Upper lobe of right lung (tissue), 1 donor: ENCODE data around the gene AMDHD2. TPM values are rescaled to one million over a fixed set of nuclear protein-coding genes. Genes with fewer than 3 reads are reported as not detected.

Source experiments
- ATAC-seq: fragments of 200-7000 bp; cut with Tn5 transposase; one replicate; pipeline ENCODE4 v1.9.1; 2020; ENCODE audit warnings: mild to moderate bottlenecking, moderate library complexity
- DNase-seq: peaks from one replicate; pipeline ENCODE4 v3.0.0-alpha.2; 2020
- H3K27ac ChIP-seq: fragments of 200-600 bp; one replicate; pipeline ENCODE4 v1.8.0; 2022
- H3K27me3 ChIP-seq: fragments of 200-600 bp; one replicate; pipeline ENCODE4 v1.8.0; 2022; ENCODE audit warnings: mild to moderate bottlenecking
- H3K36me3 ChIP-seq: fragments of 200-600 bp; one replicate; pipeline ENCODE4 v1.8.0; 2022
- H3K4me1 ChIP-seq: fragments of 200-600 bp; one replicate; pipeline ENCODE4 v1.8.0; 2022
- H3K4me3 ChIP-seq: fragments of 200-600 bp; one replicate; pipeline ENCODE4 v1.8.0; 2022; ENCODE audit warnings: mild to moderate bottlenecking
- H3K9me3 ChIP-seq: fragments of 200-600 bp; one replicate; pipeline ENCODE4 v1.8.0; 2022
- intact Hi-C: fragments of 100-400 bp; cut with DNase I; formaldehyde crosslinking; loops from one replicate; pipeline ENCODE4 v1.11.0; 2022
- total RNA-seq: library from RNA; stranded (reverse); fragmentation: NEBNext Ultra II Directional; extraction: Animal tissue kit (Norgen Biotek cat#: 25700); gene quantifications from one replicate; pipeline ENCODE4 v1.2.1, GENCODE V29; 2021
- TF ChIP-seq, protein P1 (sequence below): fragments of 200-600 bp; IDR thresholded peaks from one replicate; pipeline ENCODE4 v1.8.0; 2022; ENCODE audit warnings: antibody characterized with exemption
- donor health status: DM: no; HTN: yes; CAD: no; lungs with severe emphysema.

Gene AMDHD2
- total RNA-seq, 1 donor from 2014 or later, result 61.7 TPM

DNA sequence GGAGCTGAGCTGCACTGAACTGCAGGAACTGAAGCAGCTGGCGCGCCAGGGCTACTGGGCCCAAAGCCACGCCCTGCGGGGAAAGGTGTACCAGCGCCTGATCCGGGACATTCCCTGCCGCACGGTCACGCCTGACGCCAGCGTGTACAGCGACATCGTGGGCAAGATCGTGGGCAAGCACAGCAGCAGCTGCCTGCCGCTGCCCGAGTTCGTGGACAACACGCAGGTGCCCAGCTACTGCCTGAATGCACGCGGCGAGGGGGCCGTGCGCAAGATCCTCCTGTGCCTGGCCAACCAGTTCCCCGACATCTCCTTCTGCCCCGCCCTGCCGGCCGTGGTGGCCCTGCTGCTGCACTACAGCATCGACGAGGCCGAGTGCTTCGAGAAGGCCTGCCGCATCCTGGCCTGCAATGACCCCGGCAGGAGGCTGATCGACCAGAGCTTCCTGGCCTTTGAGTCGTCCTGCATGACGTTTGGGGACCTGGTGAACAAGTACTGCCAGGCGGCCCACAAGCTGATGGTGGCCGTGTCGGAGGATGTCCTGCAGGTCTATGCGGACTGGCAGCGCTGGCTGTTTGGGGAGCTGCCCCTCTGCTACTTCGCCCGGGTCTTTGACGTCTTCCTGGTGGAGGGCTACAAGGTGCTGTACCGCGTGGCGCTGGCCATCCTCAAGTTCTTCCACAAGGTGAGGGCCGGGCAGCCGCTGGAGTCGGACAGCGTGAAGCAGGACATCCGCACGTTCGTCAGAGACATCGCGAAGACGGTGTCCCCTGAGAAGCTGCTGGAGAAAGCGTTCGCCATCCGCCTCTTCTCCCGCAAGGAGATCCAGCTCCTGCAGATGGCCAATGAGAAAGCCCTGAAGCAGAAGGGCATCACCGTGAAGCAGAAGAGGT lies 23.7 kb upstream of the AMDHD2 start:
- DNase-seq (peak; percentile 69), ATAC-seq (no peak)
- intact Hi-C loops, result loop anchor here (10.0 kb wide), 1 partner anchor 162 kb away; no protein-coding TSS in a partner anchor
- no peaks in the 10 kb centered on the region for H3K9me3 ChIP-seq
- H3K36me3 ChIP-seq, result peaks cover 12% of the 10 kb centered on the region
- H3K4me1 ChIP-seq, result peaks cover 34% of the 10 kb centered on the region
- TF ChIP-seq, protein P1, sequence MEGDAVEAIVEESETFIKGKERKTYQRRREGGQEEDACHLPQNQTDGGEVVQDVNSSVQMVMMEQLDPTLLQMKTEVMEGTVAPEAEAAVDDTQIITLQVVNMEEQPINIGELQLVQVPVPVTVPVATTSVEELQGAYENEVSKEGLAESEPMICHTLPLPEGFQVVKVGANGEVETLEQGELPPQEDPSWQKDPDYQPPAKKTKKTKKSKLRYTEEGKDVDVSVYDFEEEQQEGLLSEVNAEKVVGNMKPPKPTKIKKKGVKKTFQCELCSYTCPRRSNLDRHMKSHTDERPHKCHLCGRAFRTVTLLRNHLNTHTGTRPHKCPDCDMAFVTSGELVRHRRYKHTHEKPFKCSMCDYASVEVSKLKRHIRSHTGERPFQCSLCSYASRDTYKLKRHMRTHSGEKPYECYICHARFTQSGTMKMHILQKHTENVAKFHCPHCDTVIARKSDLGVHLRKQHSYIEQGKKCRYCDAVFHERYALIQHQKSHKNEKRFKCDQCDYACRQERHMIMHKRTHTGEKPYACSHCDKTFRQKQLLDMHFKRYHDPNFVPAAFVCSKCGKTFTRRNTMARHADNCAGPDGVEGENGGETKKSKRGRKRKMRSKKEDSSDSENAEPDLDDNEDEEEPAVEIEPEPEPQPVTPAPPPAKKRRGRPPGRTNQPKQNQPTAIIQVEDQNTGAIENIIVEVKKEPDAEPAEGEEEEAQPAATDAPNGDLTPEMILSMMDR, result no peak
- no peaks in the 10 kb centered on the region for H3K27me3 ChIP-seq
- H3K4me3 ChIP-seq, result no peak overlapping the region
- no peak overlapping the region for H3K27ac ChIP-seq

DNA sequence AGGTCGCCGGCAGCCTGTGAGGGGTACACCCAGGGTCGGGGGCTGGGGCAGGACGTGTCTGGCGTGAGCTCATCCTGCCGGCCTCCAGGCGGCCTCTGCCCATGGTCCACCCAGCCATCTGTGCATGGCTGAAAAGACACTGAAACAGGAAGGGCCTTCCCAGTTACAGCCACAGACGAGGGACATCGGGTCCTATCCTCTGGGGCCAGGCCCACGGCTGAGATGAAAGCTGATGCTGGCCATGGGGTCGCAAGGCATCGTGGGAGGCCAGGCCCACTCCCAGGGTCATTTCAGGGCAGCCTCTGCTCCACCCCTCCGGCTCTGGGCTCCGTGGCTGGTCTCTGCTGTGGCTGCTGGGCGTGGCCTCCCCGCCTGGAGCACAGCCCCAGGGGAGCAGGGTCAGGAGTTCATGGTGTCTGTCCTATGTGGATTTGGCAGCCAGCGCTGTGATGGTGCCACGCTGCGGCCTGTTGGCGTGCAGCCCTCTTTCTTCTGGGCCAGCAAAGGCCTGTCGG lies 23.0 kb upstream of the AMDHD2 start:
- no peaks in the 10 kb centered on the region for H3K27me3 ChIP-seq
- TF ChIP-seq, protein P1, result no peak
- H3K4me3 ChIP-seq, result no peak overlapping the region
- DNase-seq (peak; percentile 83), ATAC-seq (peak; percentile 23)
- H3K27ac ChIP-seq, result peak overlapping the region; percentile 32
- peaks cover 37% of the 10 kb centered on the region for H3K4me1 ChIP-seq
- H3K36me3 ChIP-seq, result peaks cover 12% of the 10 kb centered on the region
- H3K9me3 ChIP-seq, result no peaks in the 10 kb centered on the region
- intact Hi-C loops, result loop anchor here (10.0 kb wide), 1 partner anchor 162 kb away; no protein-coding TSS in a partner anchor

DNA sequence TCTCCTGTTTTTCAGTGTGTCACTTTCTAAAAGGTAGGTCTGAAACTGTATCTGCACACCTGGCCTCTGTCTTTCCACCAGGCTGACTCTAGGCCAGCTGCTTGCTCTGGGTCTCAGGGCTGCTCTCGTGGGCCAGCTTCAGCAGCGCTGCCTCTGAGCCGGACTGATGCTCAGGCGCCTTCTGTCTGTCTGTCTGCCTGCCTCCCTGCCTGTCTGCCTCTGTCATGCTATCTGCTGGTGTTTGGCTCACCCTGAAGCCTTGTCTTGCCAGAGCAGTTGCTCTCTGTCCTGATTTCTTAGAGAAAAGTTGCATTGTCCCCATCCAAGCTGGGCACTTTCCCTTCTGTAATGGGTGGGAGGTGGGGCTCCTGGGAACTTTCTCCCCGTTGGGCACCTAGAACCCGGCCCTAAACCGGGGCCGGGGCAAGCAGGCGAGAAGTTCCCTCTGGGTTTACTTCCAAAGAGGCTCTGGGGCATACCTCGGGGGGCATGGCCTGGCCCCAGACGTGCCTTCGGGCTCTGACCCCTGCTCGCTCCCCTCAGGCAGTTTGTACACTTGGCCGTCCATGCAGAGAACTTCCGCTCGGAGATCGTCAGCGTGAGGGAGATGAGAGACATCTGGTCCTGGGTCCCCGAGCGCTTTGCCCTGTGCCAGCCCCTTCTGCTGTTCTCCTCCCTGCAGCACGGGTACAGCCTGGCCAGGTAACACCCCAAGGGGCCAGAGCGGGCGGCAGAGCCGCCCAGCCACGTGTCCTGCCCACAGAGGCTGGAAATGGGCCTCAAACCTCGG lies 22.3 kb upstream of the AMDHD2 start:
- intact Hi-C loops, result loop anchor here (10.0 kb wide), 1 partner anchor 163 kb away; no protein-coding TSS in a partner anchor
- DNase-seq, result no peak
- H3K4me3 ChIP-seq, result no peak overlapping the region
- no peaks in the 10 kb centered on the region for H3K9me3 ChIP-seq
- H3K4me1 ChIP-seq, result peaks cover 37% of the 10 kb centered on the region
- TF ChIP-seq, protein P1, result no peak
- peak overlapping the region; percentile 32 for H3K27ac ChIP-seq
- ATAC-seq, result no peak
- peaks cover 12% of the 10 kb centered on the region for H3K36me3 ChIP-seq
- H3K27me3 ChIP-seq, result no peaks in the 10 kb centered on the region

DNA sequence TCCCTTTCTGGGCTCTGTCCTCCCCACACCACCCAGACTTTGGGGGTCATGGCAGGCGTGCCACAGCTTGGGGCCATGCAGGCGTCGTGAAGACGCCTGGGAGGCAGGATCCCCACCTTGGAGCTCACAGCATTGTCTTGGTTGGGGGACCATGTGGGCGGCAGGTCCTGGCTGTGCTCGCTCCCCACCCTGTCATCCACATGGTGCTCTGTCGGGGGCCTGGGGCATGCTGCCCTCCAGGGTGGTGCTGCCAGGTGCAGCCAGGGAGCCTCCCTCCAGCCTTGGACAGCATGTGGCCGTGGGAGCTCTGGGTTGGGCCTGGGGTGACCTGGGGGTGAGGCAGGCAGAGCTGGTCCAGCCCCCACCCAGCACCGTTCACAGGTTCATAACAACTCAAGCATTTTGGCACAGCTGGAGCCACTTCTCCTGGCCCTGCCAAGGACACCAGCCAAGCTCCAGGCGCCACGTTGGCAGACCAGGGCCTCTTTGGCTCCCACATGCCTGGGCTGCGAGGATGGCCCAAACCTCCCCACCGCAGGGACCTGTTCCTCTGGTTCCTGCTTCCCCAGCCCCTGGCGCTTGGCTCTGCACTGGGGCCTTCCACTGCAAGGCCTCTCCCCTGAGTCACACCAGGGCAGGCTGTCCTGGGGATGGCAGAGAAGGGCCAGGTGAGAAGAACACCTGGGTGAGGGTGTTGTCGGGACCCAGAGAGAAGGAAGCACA lies 21.5 kb upstream of the AMDHD2 start:
- DNase-seq, result peak; percentile 90
- intact Hi-C loops, result loop anchor here (10.0 kb wide), 1 partner anchor 164 kb away; no protein-coding TSS in a partner anchor
- H3K27ac ChIP-seq, result no peak overlapping the region

More for the DNA sequence above, 21.5 kb upstream of the AMDHD2 start:
- ATAC-seq, result peak; percentile 62
- peaks cover 38% of the 10 kb centered on the region for H3K4me1 ChIP-seq
- H3K27me3 ChIP-seq, result no peaks in the 10 kb centered on the region
- H3K4me3 ChIP-seq, result no peak overlapping the region
- H3K9me3 ChIP-seq, result no peaks in the 10 kb centered on the region
- TF ChIP-seq, protein P1, result no peak
- H3K36me3 ChIP-seq, result peaks cover 12% of the 10 kb centered on the region
